ENCODE measurements around the gene ANGPTL2.

GRCh38 chr9:127158786-127159324 lies 36.4 kb upstream of the ANGPTL2 start:
- TF ChIP-seq, protein P1, sequence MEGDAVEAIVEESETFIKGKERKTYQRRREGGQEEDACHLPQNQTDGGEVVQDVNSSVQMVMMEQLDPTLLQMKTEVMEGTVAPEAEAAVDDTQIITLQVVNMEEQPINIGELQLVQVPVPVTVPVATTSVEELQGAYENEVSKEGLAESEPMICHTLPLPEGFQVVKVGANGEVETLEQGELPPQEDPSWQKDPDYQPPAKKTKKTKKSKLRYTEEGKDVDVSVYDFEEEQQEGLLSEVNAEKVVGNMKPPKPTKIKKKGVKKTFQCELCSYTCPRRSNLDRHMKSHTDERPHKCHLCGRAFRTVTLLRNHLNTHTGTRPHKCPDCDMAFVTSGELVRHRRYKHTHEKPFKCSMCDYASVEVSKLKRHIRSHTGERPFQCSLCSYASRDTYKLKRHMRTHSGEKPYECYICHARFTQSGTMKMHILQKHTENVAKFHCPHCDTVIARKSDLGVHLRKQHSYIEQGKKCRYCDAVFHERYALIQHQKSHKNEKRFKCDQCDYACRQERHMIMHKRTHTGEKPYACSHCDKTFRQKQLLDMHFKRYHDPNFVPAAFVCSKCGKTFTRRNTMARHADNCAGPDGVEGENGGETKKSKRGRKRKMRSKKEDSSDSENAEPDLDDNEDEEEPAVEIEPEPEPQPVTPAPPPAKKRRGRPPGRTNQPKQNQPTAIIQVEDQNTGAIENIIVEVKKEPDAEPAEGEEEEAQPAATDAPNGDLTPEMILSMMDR (IDR thresholded peaks at IDR 0.05; ENCODE audit: low read depth, low read length, poor library complexity, severe bottlenecking) = no peak
- no peak for TF ChIP-seq EZH2phosphoT487 (IDR thresholded peaks at IDR 0.05; ENCODE audit: borderline replicate concordance, low read length)
